Mesenchymal stem cell (in vitro differentiated cells and primary cell): ENCODE results near the gene TINAGL1.
A peak's percentile ranks its signal among the peaks of the same experiment; 100 is the strongest.

Experiments
- DNase-seq: peaks from one replicate; pipeline ENCODE4 v3.0.0-alpha.2; 2013
- H2AFZ ChIP-seq: one replicate; pipeline ENCODE4 v1.6.1; 2013; ENCODE audit warnings: low read depth, mild to moderate bottlenecking, control low read depth, inconsistent platforms, low read length, moderate library complexity
- H2AK5ac ChIP-seq: 2 replicates; pipeline ENCODE4 v1.6.1; 2013; ENCODE audit warnings: low read length, moderate library complexity, mild to moderate bottlenecking, inconsistent platforms; ENCODE audit not compliant: severe bottlenecking
- H2BK120ac ChIP-seq: one replicate; pipeline ENCODE4 v1.6.1; 2013; ENCODE audit warnings: low read depth, mild to moderate bottlenecking, inconsistent platforms, low read length, moderate library complexity
- H2BK12ac ChIP-seq, 2 experiments: one replicate each; pipeline ENCODE4 v1.6.1; 2013; ENCODE audit warnings: inconsistent platforms in 2 of 2, low read length in 2 of 2, mild to moderate bottlenecking in 2 of 2, moderate library complexity in 2 of 2, control low read depth in 1 of 2
- H2BK15ac ChIP-seq: one replicate; pipeline ENCODE4 v1.6.1; 2013; ENCODE audit warnings: mild to moderate bottlenecking, low read depth, inconsistent platforms; ENCODE audit not compliant: poor library complexity, severe bottlenecking
- H2BK5ac ChIP-seq: 2 replicates; pipeline ENCODE4 v1.6.1; 2013; ENCODE audit warnings: low read depth, mild to moderate bottlenecking, low read length, control low read depth, inconsistent platforms; ENCODE audit not compliant: poor library complexity, severe bottlenecking
- H3K14ac ChIP-seq, 2 experiments: one replicate each; pipeline ENCODE4 v1.6.1; 2013; ENCODE audit warnings: inconsistent platforms in 2 of 2, low read length in 2 of 2, control low read depth in 1 of 2, mild to moderate bottlenecking in 1 of 2, moderate library complexity in 1 of 2
- H3K18ac ChIP-seq, 2 experiments: one replicate each; pipeline ENCODE4 v1.6.1; 2013; ENCODE audit warnings: inconsistent platforms in 2 of 2, low read length in 2 of 2, control low read depth in 1 of 2, low read depth in 1 of 2, mild to moderate bottlenecking in 1 of 2
- H3K23ac ChIP-seq, 2 experiments: one replicate each; pipeline ENCODE4 v1.6.1; 2013; ENCODE audit warnings: inconsistent platforms in 2 of 2, low read length in 2 of 2, mild to moderate bottlenecking in 2 of 2, moderate library complexity in 2 of 2, control low read depth in 1 of 2
- H3K27ac ChIP-seq: 2 replicates; pipeline ENCODE4 v1.5.1; 2013; ENCODE audit warnings: mild to moderate bottlenecking, moderate library complexity, low read length, control low read depth, inconsistent platforms; ENCODE audit not compliant: poor library complexity, severe bottlenecking
- H3K27me3 ChIP-seq, 2 experiments: 2 replicates each; pipeline versions ENCODE4 v1.6.1 to v1.7.0; 2013; ENCODE audit warnings: low read length in 2 of 2, mild to moderate bottlenecking in 2 of 2, moderate library complexity in 2 of 2, control low read depth in 1 of 2, inconsistent platforms in 1 of 2; ENCODE audit not compliant: control insufficient read depth in 1 of 2, insufficient read depth in 1 of 2
- H3K36me3 ChIP-seq, 2 experiments: 2 replicates each; pipeline versions ENCODE4 v1.6.1 to v1.7.0; 2013; ENCODE audit warnings: low read length in 2 of 2, control low read depth in 1 of 2, inconsistent platforms in 1 of 2, low read depth in 1 of 2, mild to moderate bottlenecking in 1 of 2; ENCODE audit not compliant: insufficient read depth in 2 of 2, control insufficient read depth in 1 of 2
- H3K4ac ChIP-seq, 2 experiments: one replicate each; pipeline ENCODE4 v1.6.1; 2013; ENCODE audit warnings: inconsistent platforms in 2 of 2, low read length in 2 of 2, mild to moderate bottlenecking in 2 of 2, moderate library complexity in 2 of 2, control low read depth in 1 of 2, low read depth in 1 of 2
- H3K4me1 ChIP-seq: 2 replicates; pipeline ENCODE4 v1.6.1; 2013; ENCODE audit warnings: low read depth, low read length, control low read depth; ENCODE audit not compliant: control insufficient read depth, insufficient read depth
- H3K4me2 ChIP-seq: 2 replicates; pipeline ENCODE4 v1.6.1; 2013; ENCODE audit warnings: low read length, mild to moderate bottlenecking, inconsistent platforms; ENCODE audit not compliant: poor library complexity, severe bottlenecking
- H3K4me3 ChIP-seq, 2 experiments: 2 replicates each; pipeline versions ENCODE4 v1.5.1 to v1.7.0; 2013; ENCODE audit warnings: low read length in 2 of 2, mild to moderate bottlenecking in 2 of 2, control low read depth in 1 of 2, low read depth in 1 of 2; ENCODE audit not compliant: insufficient read depth in 1 of 2
- H3K79me1 ChIP-seq: replicated peaks from 2 replicates; pipeline ENCODE4 v1.6.1; 2013; ENCODE audit warnings: mild to moderate bottlenecking, control low read depth, low read length, inconsistent platforms; ENCODE audit not compliant: poor library complexity, severe bottlenecking
- H3K9ac ChIP-seq: 2 replicates; pipeline ENCODE4 v1.7.0; 2013; ENCODE audit warnings: mild to moderate bottlenecking, low read length, moderate library complexity
- H3K9me3 ChIP-seq: 2 replicates; pipeline ENCODE4 v1.7.0; 2013; ENCODE audit warnings: mild to moderate bottlenecking, low read length; ENCODE audit not compliant: control insufficient read depth
- H4K8ac ChIP-seq: one replicate; pipeline ENCODE4 v1.6.1; 2013; ENCODE audit warnings: inconsistent platforms, mild to moderate bottlenecking, low read length, moderate library complexity
- H4K91ac ChIP-seq: one replicate; pipeline ENCODE4 v1.6.1; 2013; ENCODE audit warnings: mild to moderate bottlenecking, low read length, inconsistent platforms
- WGBS: methylation state at CpG from one replicate; pipeline ENCODE4 v1.1.7; 2013; ENCODE audit warnings: mixed read lengths; 5-methylcytosine and 5-hydroxymethylcytosine counted together

The TINAGL1 gene

GRCh38 chr1:31583995-31584868 is 7.9 kb downstream of the TINAGL1 start:
- WGBS = 88% methylated on average over 13 of the region's 13 CpGs

GRCh38 chr1:31584869-31585735 is 8.8 kb downstream of the TINAGL1 start:
- peak overlapping the region; percentile 69 for H2AK5ac ChIP-seq
- H2AFZ ChIP-seq = no peak overlapping the region
- 90% methylated on average over 27 of the region's 27 CpGs for WGBS
- H2BK15ac ChIP-seq = no peak overlapping the region
- no peak overlapping the region for H3K27ac ChIP-seq
- H3K4me3 ChIP-seq = no peak overlapping the region
- peaks cover 0 to 56% of the 10 kb centered on the region in 2 experiments for H3K36me3 ChIP-seq
- H2BK120ac ChIP-seq = no peak overlapping the region
- H4K8ac ChIP-seq = no peak overlapping the region
- no peaks in the 10 kb centered on the region for H3K9me3 ChIP-seq
- H3K79me1 ChIP-seq = peaks cover 10% of the 10 kb centered on the region
- H3K27me3 ChIP-seq = peaks cover 0 to 5% of the 10 kb centered on the region in 2 experiments
- H3K9ac ChIP-seq = no peak overlapping the region
- peak overlapping the region in 1 of 2 experiments; percentile 36 for H3K14ac ChIP-seq
- no peak overlapping the region for H3K4ac ChIP-seq
- no peak overlapping the region for H3K4me2 ChIP-seq
- peak overlapping the region in 1 of 2 experiments; percentile 67 for H2BK12ac ChIP-seq
- H3K18ac ChIP-seq = peak overlapping the region in 1 of 2 experiments; percentile 6
- no peak overlapping the region for H3K23ac ChIP-seq
- no peak for DNase-seq
- peak overlapping the region; percentile 1 for H4K91ac ChIP-seq
- H3K4me1 ChIP-seq = peaks cover 64% of the 10 kb centered on the region
- H2BK5ac ChIP-seq = no peak overlapping the region

More at GRCh38 chr1:31583995-31584868, 7.9 kb downstream of the TINAGL1 start:
- H3K27ac ChIP-seq = no peak overlapping the region
- H3K79me1 ChIP-seq = peaks cover 10% of the 10 kb centered on the region
- peak overlapping the region; percentile 6 to 14 for H3K18ac ChIP-seq
- no peaks in the 10 kb centered on the region for H3K9me3 ChIP-seq
- no peak overlapping the region for H2AFZ ChIP-seq
- peak overlapping the region; percentile 34 to 41 for H3K4ac ChIP-seq
- no peak overlapping the region for H2BK15ac ChIP-seq
- H2BK120ac ChIP-seq = no peak overlapping the region
- H2BK12ac ChIP-seq = peak overlapping the region; percentile 25 to 33
- no peak overlapping the region for H3K9ac ChIP-seq
- no peak overlapping the region for H3K4me3 ChIP-seq
- peaks cover 0 to 56% of the 10 kb centered on the region in 2 experiments for H3K36me3 ChIP-seq
- no peak overlapping the region for H3K23ac ChIP-seq
- H3K4me2 ChIP-seq = peak overlapping the region; percentile 28
- H2BK5ac ChIP-seq = no peak overlapping the region
- peak; percentile 61 for DNase-seq
- peak overlapping the region; percentile 12 for H4K8ac ChIP-seq
- H4K91ac ChIP-seq = peak overlapping the region; percentile 43
- H3K4me1 ChIP-seq = peaks cover 69% of the 10 kb centered on the region
- peak overlapping the region; percentile 55 for H2AK5ac ChIP-seq
- H3K27me3 ChIP-seq = peaks cover 0 to 5% of the 10 kb centered on the region in 2 experiments
- no peak overlapping the region for H3K14ac ChIP-seq

- Histone ChIP-seq H3K27ac (no peak overlapping the region), H2BK5ac (no peak overlapping the region), H3K4me3 (no peak overlapping the region), H2BK12ac (peak overlapping the region in 1 of 2 experiments; percentile 12), H3K18ac (no peak overlapping the region), H4K8ac (no peak overlapping the region), H3K36me3 (peaks cover 0 to 56% of the 10 kb centered on the region in 2 experiments), H2BK15ac (peak overlapping the region; percentile 12), H3K4me1 (peaks cover 61% of the 10 kb centered on the region), H3K9me3 (no peaks in the 10 kb centered on the region), H2AFZ (no peak overlapping the region), H3K4me2 (no peak overlapping the region), H3K27me3 (peaks cover 0 to 7% of the 10 kb centered on the region in 2 experiments), H4K91ac (no peak overlapping the region), H2AK5ac (peak overlapping the region; percentile 34), H3K9ac (no peak overlapping the region), H2BK120ac (no peak overlapping the region), H3K23ac (no peak overlapping the region), H3K14ac (no peak overlapping the region), H3K4ac (no peak overlapping the region), H3K79me1 (peaks cover 10% of the 10 kb centered on the region)
- WGBS = 86% methylated on average over 9 of the region's 11 CpGs
- no peak for DNase-seq
These were observed 9.5 kb downstream of the TINAGL1 start for GRCh38 chr1:31585736-31586365.
